Measurements from ENCODE around the gene SS18L1.

Gene SS18L1

DNA sequence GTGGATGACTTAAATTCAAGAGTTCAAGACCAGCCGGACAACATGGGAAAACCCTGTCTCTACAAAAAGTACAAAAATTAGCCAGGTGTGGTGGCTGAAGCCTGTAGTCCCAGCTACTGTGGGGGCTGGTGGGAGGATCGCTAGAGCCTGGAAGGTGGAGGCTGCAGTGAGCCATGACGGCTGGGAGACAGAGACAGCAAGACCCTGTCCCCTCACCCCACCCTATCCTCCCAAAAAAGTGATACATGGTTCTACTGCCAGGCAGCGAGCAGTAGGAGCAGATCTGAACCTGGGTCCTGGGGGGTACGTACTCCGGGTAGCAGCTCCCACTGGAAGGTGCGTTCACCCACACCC, 2.5 kb upstream of the SS18L1 start:
- ATAC-seq: no peak
- TF ChIP-seq TOX (CRISPR knock-in tag; IDR thresholded peaks at IDR 0.05; ENCODE audit: borderline replicate concordance) (no peak), ZC3H10 (CRISPR knock-in tag; IDR thresholded peaks at IDR 0.05) (no peak), ARNTL (CRISPR knock-in tag; IDR thresholded peaks at IDR 0.05; ENCODE audit: borderline replicate concordance, low read depth) (no peak), TCF4 (CRISPR knock-in tag; IDR thresholded peaks at IDR 0.05; ENCODE audit: borderline replicate concordance) (no peak), ZNF8 (CRISPR knock-in tag; IDR thresholded peaks at IDR 0.05) (no peak), SNAI2 (CRISPR knock-in tag; IDR thresholded peaks at IDR 0.05) (no peak), ISL1 (CRISPR knock-in tag; IDR thresholded peaks at IDR 0.05) (no peak), BACH2 (CRISPR knock-in tag; IDR thresholded peaks at IDR 0.05; ENCODE audit: borderline replicate concordance) (no peak), RARB (CRISPR knock-in tag; IDR thresholded peaks at IDR 0.05) (no peak), GLIS3 (CRISPR knock-in tag; IDR thresholded peaks at IDR 0.05) (no peak)
- TF ChIP-seq, protein P1, sequence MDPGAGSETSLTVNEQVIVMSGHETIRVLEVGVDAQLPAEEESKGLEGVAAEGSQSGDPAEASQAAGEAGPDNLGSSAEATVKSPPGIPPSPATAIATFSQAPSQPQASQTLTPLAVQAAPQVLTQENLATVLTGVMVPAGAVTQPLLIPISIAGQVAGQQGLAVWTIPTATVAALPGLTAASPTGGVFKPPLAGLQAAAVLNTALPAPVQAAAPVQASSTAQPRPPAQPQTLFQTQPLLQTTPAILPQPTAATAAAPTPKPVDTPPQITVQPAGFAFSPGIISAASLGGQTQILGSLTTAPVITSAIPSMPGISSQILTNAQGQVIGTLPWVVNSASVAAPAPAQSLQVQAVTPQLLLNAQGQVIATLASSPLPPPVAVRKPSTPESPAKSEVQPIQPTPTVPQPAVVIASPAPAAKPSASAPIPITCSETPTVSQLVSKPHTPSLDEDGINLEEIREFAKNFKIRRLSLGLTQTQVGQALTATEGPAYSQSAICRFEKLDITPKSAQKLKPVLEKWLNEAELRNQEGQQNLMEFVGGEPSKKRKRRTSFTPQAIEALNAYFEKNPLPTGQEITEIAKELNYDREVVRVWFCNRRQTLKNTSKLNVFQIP (CRISPR knock-in tag; IDR thresholded peaks at IDR 0.05; ENCODE audit: borderline replicate concordance, low read depth): no peak
- TF ChIP-seq, protein P2, sequence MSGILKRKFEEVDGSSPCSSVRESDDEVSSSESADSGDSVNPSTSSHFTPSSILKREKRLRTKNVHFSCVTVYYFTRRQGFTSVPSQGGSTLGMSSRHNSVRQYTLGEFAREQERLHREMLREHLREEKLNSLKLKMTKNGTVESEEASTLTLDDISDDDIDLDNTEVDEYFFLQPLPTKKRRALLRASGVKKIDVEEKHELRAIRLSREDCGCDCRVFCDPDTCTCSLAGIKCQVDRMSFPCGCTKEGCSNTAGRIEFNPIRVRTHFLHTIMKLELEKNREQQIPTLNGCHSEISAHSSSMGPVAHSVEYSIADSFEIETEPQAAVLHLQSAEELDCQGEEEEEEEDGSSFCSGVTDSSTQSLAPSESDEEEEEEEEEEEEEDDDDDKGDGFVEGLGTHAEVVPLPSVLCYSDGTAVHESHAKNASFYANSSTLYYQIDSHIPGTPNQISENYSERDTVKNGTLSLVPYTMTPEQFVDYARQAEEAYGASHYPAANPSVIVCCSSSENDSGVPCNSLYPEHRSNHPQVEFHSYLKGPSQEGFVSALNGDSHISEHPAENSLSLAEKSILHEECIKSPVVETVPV (CRISPR knock-in tag; IDR thresholded peaks at IDR 0.05): no peak
- TF ChIP-seq, protein P3, sequence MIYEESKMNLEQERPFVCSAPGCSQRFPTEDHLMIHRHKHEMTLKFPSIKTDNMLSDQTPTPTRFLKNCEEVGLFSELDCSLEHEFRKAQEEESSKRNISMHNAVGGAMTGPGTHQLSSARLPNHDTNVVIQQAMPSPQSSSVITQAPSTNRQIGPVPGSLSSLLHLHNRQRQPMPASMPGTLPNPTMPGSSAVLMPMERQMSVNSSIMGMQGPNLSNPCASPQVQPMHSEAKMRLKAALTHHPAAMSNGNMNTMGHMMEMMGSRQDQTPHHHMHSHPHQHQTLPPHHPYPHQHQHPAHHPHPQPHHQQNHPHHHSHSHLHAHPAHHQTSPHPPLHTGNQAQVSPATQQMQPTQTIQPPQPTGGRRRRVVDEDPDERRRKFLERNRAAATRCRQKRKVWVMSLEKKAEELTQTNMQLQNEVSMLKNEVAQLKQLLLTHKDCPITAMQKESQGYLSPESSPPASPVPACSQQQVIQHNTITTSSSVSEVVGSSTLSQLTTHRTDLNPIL (CRISPR knock-in tag; IDR thresholded peaks at IDR 0.05; ENCODE audit: low read depth): no peak
- TF ChIP-seq, protein P4, sequence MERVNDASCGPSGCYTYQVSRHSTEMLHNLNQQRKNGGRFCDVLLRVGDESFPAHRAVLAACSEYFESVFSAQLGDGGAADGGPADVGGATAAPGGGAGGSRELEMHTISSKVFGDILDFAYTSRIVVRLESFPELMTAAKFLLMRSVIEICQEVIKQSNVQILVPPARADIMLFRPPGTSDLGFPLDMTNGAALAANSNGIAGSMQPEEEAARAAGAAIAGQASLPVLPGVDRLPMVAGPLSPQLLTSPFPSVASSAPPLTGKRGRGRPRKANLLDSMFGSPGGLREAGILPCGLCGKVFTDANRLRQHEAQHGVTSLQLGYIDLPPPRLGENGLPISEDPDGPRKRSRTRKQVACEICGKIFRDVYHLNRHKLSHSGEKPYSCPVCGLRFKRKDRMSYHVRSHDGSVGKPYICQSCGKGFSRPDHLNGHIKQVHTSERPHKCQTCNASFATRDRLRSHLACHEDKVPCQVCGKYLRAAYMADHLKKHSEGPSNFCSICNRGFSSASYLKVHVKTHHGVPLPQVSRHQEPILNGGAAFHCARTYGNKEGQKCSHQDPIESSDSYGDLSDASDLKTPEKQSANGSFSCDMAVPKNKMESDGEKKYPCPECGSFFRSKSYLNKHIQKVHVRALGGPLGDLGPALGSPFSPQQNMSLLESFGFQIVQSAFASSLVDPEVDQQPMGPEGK (CRISPR knock-in tag; IDR thresholded peaks at IDR 0.05; ENCODE audit: borderline replicate concordance): no peak

DNA sequence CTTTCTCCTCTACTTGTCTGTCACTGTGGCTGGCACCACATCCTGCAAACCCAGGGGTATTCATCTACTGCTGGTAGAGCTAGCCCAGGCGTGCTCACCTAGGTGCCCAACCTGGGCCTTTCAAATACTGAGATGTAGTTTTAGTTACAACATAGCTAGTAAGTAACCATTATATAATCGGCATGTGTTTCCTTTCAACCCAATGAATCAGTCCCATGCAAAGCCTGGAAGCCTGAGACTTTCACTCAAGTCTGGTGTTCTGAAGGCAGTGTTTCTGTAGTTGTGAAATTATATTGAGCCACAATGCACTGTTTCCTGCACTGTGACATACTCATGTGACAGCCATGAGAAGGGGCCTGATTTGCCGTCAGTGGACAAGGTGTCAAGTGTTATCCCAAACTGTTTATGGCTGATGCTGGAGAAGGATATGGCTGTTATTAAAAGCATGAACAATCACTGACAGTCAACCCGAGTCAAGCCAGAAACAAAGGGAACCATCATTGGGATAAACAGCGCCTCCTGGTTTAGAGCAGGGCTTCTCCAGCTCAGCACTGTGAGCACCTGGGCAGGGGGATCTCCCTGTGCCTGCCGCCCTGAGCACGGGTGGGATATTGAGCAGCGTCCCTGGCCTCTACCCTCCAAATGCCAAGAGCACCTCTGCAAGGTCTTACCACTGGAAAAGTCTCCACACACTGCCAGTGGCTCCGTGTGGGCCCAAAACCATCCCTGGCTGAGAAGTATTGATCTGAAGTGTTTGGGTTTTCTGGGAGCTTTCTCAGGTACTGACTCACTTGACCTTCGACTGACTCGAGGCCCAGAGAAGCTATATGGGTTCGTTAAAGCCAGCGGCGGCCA, 1.9 kb upstream of the SS18L1 start:
- TF ChIP-seq GLIS3 (CRISPR knock-in tag; IDR thresholded peaks at IDR 0.05) (no peak), ZNF8 (CRISPR knock-in tag; IDR thresholded peaks at IDR 0.05) (no peak), ESRRG (CRISPR knock-in tag; IDR thresholded peaks at IDR 0.05) (no peak), CSDC2 (CRISPR knock-in tag; IDR thresholded peaks at IDR 0.05) (no peak), ARNTL (CRISPR knock-in tag; IDR thresholded peaks at IDR 0.05; ENCODE audit: borderline replicate concordance, low read depth) (no peak), TOX (CRISPR knock-in tag; IDR thresholded peaks at IDR 0.05; ENCODE audit: borderline replicate concordance) (no peak), TCF4 (CRISPR knock-in tag; IDR thresholded peaks at IDR 0.05; ENCODE audit: borderline replicate concordance) (no peak), ZNF70 (CRISPR knock-in tag; IDR thresholded peaks at IDR 0.05) (no peak), BACH2 (CRISPR knock-in tag; IDR thresholded peaks at IDR 0.05; ENCODE audit: borderline replicate concordance) (no peak), ISL1 (CRISPR knock-in tag; IDR thresholded peaks at IDR 0.05) (no peak)
- TF ChIP-seq, protein P4 (CRISPR knock-in tag; IDR thresholded peaks at IDR 0.05; ENCODE audit: borderline replicate concordance): no peak
- ATAC-seq: peak; percentile 56

DNA sequence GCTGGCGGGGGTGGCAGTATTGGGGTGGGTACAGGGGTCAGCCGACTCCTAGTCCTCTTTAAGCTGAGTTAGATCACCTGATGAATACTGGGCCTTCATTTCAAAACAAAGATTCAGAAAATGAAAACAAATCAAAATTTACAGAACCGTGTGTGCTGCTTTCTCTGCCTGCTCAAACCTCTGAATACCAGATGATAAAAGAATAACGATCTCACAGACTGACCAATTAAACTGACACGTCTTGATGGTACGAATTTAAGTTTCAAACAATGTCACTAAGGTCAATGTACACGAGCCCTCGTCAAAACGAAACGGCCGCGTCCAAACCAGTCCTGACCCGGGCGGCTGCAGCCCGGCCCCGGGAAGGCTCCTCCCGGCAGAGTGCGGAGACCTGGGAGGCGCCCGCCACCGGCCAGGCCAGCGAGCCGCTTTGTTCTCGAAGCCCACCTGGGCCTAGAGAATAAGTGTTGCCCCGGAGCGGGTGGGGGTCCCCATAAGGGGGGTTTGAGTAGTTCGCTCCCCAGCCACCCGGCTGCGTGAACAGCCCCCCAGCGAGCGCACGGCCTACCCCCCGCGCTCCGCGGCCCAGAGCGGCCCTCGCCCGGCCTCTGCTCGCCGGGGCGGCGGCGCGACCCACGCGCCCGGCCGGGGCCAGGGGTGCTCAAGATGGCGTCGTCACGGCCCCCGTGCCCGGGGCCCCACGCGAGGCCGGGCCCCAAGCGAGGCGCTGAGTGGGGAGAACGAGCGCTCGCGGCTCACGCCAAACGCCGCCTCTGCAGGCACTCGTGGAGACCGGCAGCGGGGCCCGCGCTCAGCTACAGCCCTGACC, 1.1 kb upstream of the SS18L1 start:
- peak; percentile 13; the same call in 2 of the 3 replicates for ATAC-seq
- TF ChIP-seq ZNF70 (CRISPR knock-in tag; IDR thresholded peaks at IDR 0.05) (no peak), ZC3H10 (CRISPR knock-in tag; IDR thresholded peaks at IDR 0.05) (no peak), ZFP3 (CRISPR knock-in tag; IDR thresholded peaks at IDR 0.05) (no peak), ESRRG (CRISPR knock-in tag; IDR thresholded peaks at IDR 0.05) (no peak), RARB (CRISPR knock-in tag; IDR thresholded peaks at IDR 0.05) (no peak)
- TF ChIP-seq, protein P1 (CRISPR knock-in tag; IDR thresholded peaks at IDR 0.05; ENCODE audit: borderline replicate concordance, low read depth): no peak
- TF ChIP-seq, protein P5, sequence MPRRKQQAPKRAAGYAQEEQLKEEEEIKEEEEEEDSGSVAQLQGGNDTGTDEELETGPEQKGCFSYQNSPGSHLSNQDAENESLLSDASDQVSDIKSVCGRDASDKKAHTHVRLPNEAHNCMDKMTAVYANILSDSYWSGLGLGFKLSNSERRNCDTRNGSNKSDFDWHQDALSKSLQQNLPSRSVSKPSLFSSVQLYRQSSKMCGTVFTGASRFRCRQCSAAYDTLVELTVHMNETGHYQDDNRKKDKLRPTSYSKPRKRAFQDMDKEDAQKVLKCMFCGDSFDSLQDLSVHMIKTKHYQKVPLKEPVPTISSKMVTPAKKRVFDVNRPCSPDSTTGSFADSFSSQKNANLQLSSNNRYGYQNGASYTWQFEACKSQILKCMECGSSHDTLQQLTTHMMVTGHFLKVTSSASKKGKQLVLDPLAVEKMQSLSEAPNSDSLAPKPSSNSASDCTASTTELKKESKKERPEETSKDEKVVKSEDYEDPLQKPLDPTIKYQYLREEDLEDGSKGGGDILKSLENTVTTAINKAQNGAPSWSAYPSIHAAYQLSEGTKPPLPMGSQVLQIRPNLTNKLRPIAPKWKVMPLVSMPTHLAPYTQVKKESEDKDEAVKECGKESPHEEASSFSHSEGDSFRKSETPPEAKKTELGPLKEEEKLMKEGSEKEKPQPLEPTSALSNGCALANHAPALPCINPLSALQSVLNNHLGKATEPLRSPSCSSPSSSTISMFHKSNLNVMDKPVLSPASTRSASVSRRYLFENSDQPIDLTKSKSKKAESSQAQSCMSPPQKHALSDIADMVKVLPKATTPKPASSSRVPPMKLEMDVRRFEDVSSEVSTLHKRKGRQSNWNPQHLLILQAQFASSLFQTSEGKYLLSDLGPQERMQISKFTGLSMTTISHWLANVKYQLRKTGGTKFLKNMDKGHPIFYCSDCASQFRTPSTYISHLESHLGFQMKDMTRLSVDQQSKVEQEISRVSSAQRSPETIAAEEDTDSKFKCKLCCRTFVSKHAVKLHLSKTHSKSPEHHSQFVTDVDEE (CRISPR knock-in tag; IDR thresholded peaks at IDR 0.05): no peak
- TF ChIP-seq, protein P2 (CRISPR knock-in tag; IDR thresholded peaks at IDR 0.05): no peak

Measured in SK-N-SH treated with all-trans-retinoic acid at 6 μM for 48 hours (cell line).